Body of pancreas (tissue), 4 donors: ENCODE measurements around the gene TJAP1. TPM values are rescaled to one million over a fixed set of nuclear protein-coding genes. Genes with fewer than 3 reads are reported as not detected.

Experiments
- ATAC-seq: fragments of 150-250 bp; one replicate; pipeline ENCODE4 v1.9.1; 2016
- DNase-seq, 4 donors: peaks; one replicate each; pipeline ENCODE4 v3.0.0-alpha.2; 2019
- H3K27ac ChIP-seq, 4 donors: fragments of 200-600 bp; sonication (generic); 1 replicate in 3 of 4; 2 replicates in 1 of 4; pipeline versions ENCODE4 v1.5.1 to v1.6.1; 2016 to 2019; ENCODE audit warnings: mild to moderate bottlenecking in 1 of 4, mixed read lengths in 1 of 4, moderate library complexity in 1 of 4
- H3K27me3 ChIP-seq, 2 donors: fragments of 200-600 bp; sonication (generic); one replicate each; pipeline ENCODE4 v1.6.0; 2016; ENCODE audit warnings: mild to moderate bottlenecking in 1 of 2
- H3K36me3 ChIP-seq, 2 donors: fragments of 200-600 bp; sonication (generic); replicated peaks in 1 of 2; 2 replicates each; pipeline ENCODE4 v1.5.1; 2016; ENCODE audit warnings: low read depth in 2 of 2; ENCODE audit not compliant: insufficient read depth in 1 of 2
- H3K4me1 ChIP-seq: fragments of 200-600 bp; sonication (generic); one replicate; pipeline ENCODE4 v1.6.0; 2016
- H3K4me3 ChIP-seq, 2 donors: fragments of 200-600 bp; sonication (generic); 1 replicate in 1 of 2; 2 replicates in 1 of 2; pipeline ENCODE4 v1.5.1; 2016 to 2019
- H3K9me3 ChIP-seq, 3 donors: fragments of 200-600 bp; sonication (generic); 1 replicate in 2 of 3; 2 replicates in 1 of 3; pipeline ENCODE4 v1.5.1; 2016
- CTCF ChIP-seq, 7 experiments: fragments of 450-650 bp in 4 of 7; fragments of 200-600 bp in 3 of 7; sonication (generic) in 3 of 7; IDR thresholded peaks; one replicate each; pipeline ENCODE4 v1.5.1; 2016 to 2019; ENCODE audit warnings: antibody characterized with exemption in 7 of 7
- POLR2A ChIP-seq, 3 donors: fragments of 450-650 bp; IDR thresholded peaks; one replicate each; pipeline ENCODE4 v1.6.1; 2016; ENCODE audit warnings: antibody characterized with exemption in 3 of 3, mild to moderate bottlenecking in 2 of 3
- WGBS, 2 donors: methylation state at CpG; one replicate each; pipeline ENCODE4 v1.1.5; 2017; 5-methylcytosine and 5-hydroxymethylcytosine counted together
- intact Hi-C: fragments of 100-400 bp; cut with DNase I; formaldehyde crosslinking; loops from one replicate; pipeline ENCODE4 v1.15.1; 2023
- total RNA-seq, 2 donors: library from RNA; depleted of rRNA; stranded (reverse); fragments of >200 nt; gene quantifications; one replicate each; pipeline ENCODE4 v1.1.0, GENCODE V29; 2016

Gene TJAP1
- total RNA-seq, 2 donors from 2014 or later = 16.9 to 47.5 TPM

GRCh38 chr6:43520097-43520496 lies 42.7 kb downstream of the TJAP1 start:
- H3K27me3 ChIP-seq = no peaks in the 10 kb centered on the region
- H3K9me3 ChIP-seq = no peaks in the 10 kb centered on the region
- H3K4me1 ChIP-seq = peaks cover 26% of the 10 kb centered on the region
- 75 to 85% methylated on average over 6 to 8 of the region's 8 CpGs for WGBS, 2 donors
- DNase-seq (no peak), ATAC-seq (no peak)
- H3K4me3 ChIP-seq = no peak overlapping the region
- H3K36me3 ChIP-seq = peaks cover 9 to 43% of the 10 kb centered on the region in 2 donors
- no peak for TF ChIP-seq CTCF (IDR thresholded peaks at IDR 0.05)
- TF ChIP-seq POLR2A (IDR thresholded peaks at IDR 0.05) = no peak
- intact Hi-C loops = no loop called here
- no peak overlapping the region for H3K27ac ChIP-seq

GRCh38 chr6:43521836-43522235 lies 44.5 kb downstream of the TJAP1 start:
- ATAC-seq (no peak), DNase-seq (no peak)
- WGBS, 2 donors = 70 to 78% methylated on average over 2 of the region's 2 CpGs
- Histone ChIP-seq H3K4me3 (no peak overlapping the region), H3K27me3 (no peaks in the 10 kb centered on the region), H3K36me3 (peaks cover 9 to 52% of the 10 kb centered on the region in 2 donors), H3K4me1 (peaks cover 16% of the 10 kb centered on the region), H3K9me3 (no peaks in the 10 kb centered on the region), H3K27ac (no peak overlapping the region)
- intact Hi-C loops = no loop called here
- no peak for TF ChIP-seq CTCF (IDR thresholded peaks at IDR 0.05)
- no peak for TF ChIP-seq POLR2A (IDR thresholded peaks at IDR 0.05)

GRCh38 chr6:43522547-43523261 lies 45.3 kb downstream of the TJAP1 start:
- no peaks in the 10 kb centered on the region for H3K9me3 ChIP-seq
- no peaks in the 10 kb centered on the region for H3K27me3 ChIP-seq
- intact Hi-C loops = no loop called here
- ATAC-seq (no peak), DNase-seq (no peak)
- no peak overlapping the region for H3K27ac ChIP-seq
- no peak overlapping the region for H3K4me3 ChIP-seq
- TF ChIP-seq CTCF (IDR thresholded peaks at IDR 0.05) = no peak
- TF ChIP-seq POLR2A (IDR thresholded peaks at IDR 0.05) = no peak
- peaks cover 9 to 55% of the 10 kb centered on the region in 2 donors for H3K36me3 ChIP-seq
- 81 to 83% methylated on average over 5 to 8 of the region's 8 CpGs for WGBS, 2 donors
- H3K4me1 ChIP-seq = peaks cover 13% of the 10 kb centered on the region

GRCh38 chr6:43523284-43523683 lies 45.9 kb downstream of the TJAP1 start:
- ATAC-seq (no peak), DNase-seq (no peak)
- TF ChIP-seq POLR2A (IDR thresholded peaks at IDR 0.05) (no peak), CTCF (IDR thresholded peaks at IDR 0.05) (no peak)
- Histone ChIP-seq H3K9me3 (no peaks in the 10 kb centered on the region), H3K4me3 (no peak overlapping the region), H3K27me3 (no peaks in the 10 kb centered on the region), H3K27ac (no peak overlapping the region), H3K4me1 (peaks cover 7% of the 10 kb centered on the region), H3K36me3 (peaks cover 9 to 56% of the 10 kb centered on the region in 2 donors)
- 84 to 86% methylated on average over 3 of the region's 3 CpGs for WGBS, 2 donors
- intact Hi-C loops = no loop called here

GRCh38 chr6:43524483-43524961 lies 47.2 kb downstream of the TJAP1 start:
- no peak overlapping the region for H3K27ac ChIP-seq
- H3K4me3 ChIP-seq = no peak overlapping the region
- no peaks in the 10 kb centered on the region for H3K9me3 ChIP-seq
- peaks cover 9 to 56% of the 10 kb centered on the region in 2 donors for H3K36me3 ChIP-seq
- DNase-seq (no peak), ATAC-seq (no peak)
- H3K4me1 ChIP-seq = no peaks in the 10 kb centered on the region
- intact Hi-C loops = no loop called here
- TF ChIP-seq CTCF (IDR thresholded peaks at IDR 0.05) (no peak), POLR2A (IDR thresholded peaks at IDR 0.05) (no peak)
- no peaks in the 10 kb centered on the region for H3K27me3 ChIP-seq
- 87 to 88% methylated on average over 10 of the region's 10 CpGs for WGBS, 2 donors
